SK-N-SH treated with all-trans-retinoic acid at 6 μM for 48 hours (cell line): ENCODE results near the gene CTXN1.

ENCODE experiments used
- ATAC-seq: fragments of 200-7000 bp; cut with Tn5 transposase; 3 replicates; pipeline ENCODE4 v1.9.1; 2020; ENCODE audit warnings: mild to moderate bottlenecking, moderate library complexity
- ARNTL ChIP-seq: fragments of 450-650 bp; formaldehyde crosslinking; IDR thresholded peaks from 2 replicates; pipeline ENCODE4 v1.5.0; 2020; ENCODE audit warnings: low read depth, mild to moderate bottlenecking, moderate library complexity, borderline replicate concordance
- BACH2 ChIP-seq: fragments of 250-450 bp; sonication (Bioruptor Pico); IDR thresholded peaks from 2 replicates; pipeline ENCODE4 v1.9.0; 2021; ENCODE audit warnings: mild to moderate bottlenecking, borderline replicate concordance
- CSDC2 ChIP-seq: fragments of 250-450 bp; sonication (Bioruptor Pico); IDR thresholded peaks from 2 replicates; pipeline ENCODE4 v1.5.0; 2020; ENCODE audit warnings: mild to moderate bottlenecking, moderate library complexity
- ESRRG ChIP-seq: fragments of 250-450 bp; sonication (Bioruptor Pico); IDR thresholded peaks from 2 replicates; pipeline ENCODE4 v1.6.1; 2021; ENCODE audit warnings: mild to moderate bottlenecking
- GLIS3 ChIP-seq: fragments of 250-450 bp; sonication (Bioruptor Pico); IDR thresholded peaks from 2 replicates; pipeline ENCODE4 v1.5.0; 2020; ENCODE audit warnings: mild to moderate bottlenecking, moderate library complexity
- ISL1 ChIP-seq: fragments of 250-450 bp; sonication (Bioruptor Pico); IDR thresholded peaks from 2 replicates; pipeline ENCODE4 v2.1.2; 2022; ENCODE audit warnings: mild to moderate bottlenecking, moderate library complexity
- OSR1 ChIP-seq: fragments of 250-450 bp; sonication (Bioruptor Pico); IDR thresholded peaks from 2 replicates; pipeline ENCODE4 v1.8.0; 2022; ENCODE audit warnings: moderate library complexity, mild to moderate bottlenecking, inconsistent platforms
- RARB ChIP-seq: fragments of 250-450 bp; sonication (Bioruptor Pico); IDR thresholded peaks from 2 replicates; pipeline ENCODE4 v1.8.0; 2021; ENCODE audit warnings: mild to moderate bottlenecking, moderate library complexity
- SNAI2 ChIP-seq: fragments of 250-450 bp; sonication (Bioruptor Pico); IDR thresholded peaks from 2 replicates; pipeline ENCODE4 v1.5.0; 2020; ENCODE audit warnings: mild to moderate bottlenecking, moderate library complexity
- TCF4 ChIP-seq: fragments of 250-450 bp; sonication (Bioruptor Pico); IDR thresholded peaks from 2 replicates; pipeline ENCODE4 v1.8.0; 2021; ENCODE audit warnings: mild to moderate bottlenecking, moderate library complexity, borderline replicate concordance
- TOX ChIP-seq: fragments of 250-450 bp; sonication (Bioruptor Pico); IDR thresholded peaks from 2 replicates; pipeline ENCODE4 v1.8.0; 2021; ENCODE audit warnings: mild to moderate bottlenecking, moderate library complexity, borderline replicate concordance
- ZC3H10 ChIP-seq: fragments of 250-450 bp; sonication (Bioruptor Pico); IDR thresholded peaks from 2 replicates; pipeline ENCODE4 v1.5.1; 2021; ENCODE audit warnings: mild to moderate bottlenecking, moderate library complexity
- ZFP3 ChIP-seq: fragments of 250-450 bp; sonication (Bioruptor Pico); IDR thresholded peaks from 2 replicates; pipeline ENCODE4 v1.5.0; 2020; ENCODE audit warnings: mild to moderate bottlenecking, moderate library complexity
- ZNF565 ChIP-seq: fragments of 450-650 bp; formaldehyde crosslinking; conservative IDR thresholded peaks from 2 replicates; pipeline ENCODE4 v1.5.0; 2020; ENCODE audit warnings: low read depth, mild to moderate bottlenecking, moderate library complexity
- ZNF8 ChIP-seq: fragments of 450-650 bp; formaldehyde crosslinking; IDR thresholded peaks from 2 replicates; pipeline ENCODE4 v1.5.0; 2020; ENCODE audit warnings: mild to moderate bottlenecking, moderate library complexity
- TF ChIP-seq, protein P1 (sequence below): fragments of 250-450 bp; sonication (Bioruptor Pico); IDR thresholded peaks from 2 replicates; pipeline ENCODE4 v1.5.1; 2021; ENCODE audit warnings: mild to moderate bottlenecking, moderate library complexity
- TF ChIP-seq, protein P2 (sequence below): fragments of 250-450 bp; sonication (Bioruptor Pico); IDR thresholded peaks from 2 replicates; pipeline ENCODE4 v1.8.0; 2021; ENCODE audit warnings: low read depth, mild to moderate bottlenecking, moderate library complexity, borderline replicate concordance
- TF ChIP-seq, protein P3 (sequence below): fragments of 250-450 bp; sonication (Bioruptor Pico); IDR thresholded peaks from 2 replicates; pipeline ENCODE4 v1.8.0; 2020; ENCODE audit warnings: mild to moderate bottlenecking, moderate library complexity, borderline replicate concordance
- TF ChIP-seq, protein P4 (sequence below): fragments of 250-450 bp; sonication (Bioruptor Pico); IDR thresholded peaks from 2 replicates; pipeline ENCODE4 v1.5.0; 2020; ENCODE audit warnings: mild to moderate bottlenecking, moderate library complexity

Gene CTXN1

DNA sequence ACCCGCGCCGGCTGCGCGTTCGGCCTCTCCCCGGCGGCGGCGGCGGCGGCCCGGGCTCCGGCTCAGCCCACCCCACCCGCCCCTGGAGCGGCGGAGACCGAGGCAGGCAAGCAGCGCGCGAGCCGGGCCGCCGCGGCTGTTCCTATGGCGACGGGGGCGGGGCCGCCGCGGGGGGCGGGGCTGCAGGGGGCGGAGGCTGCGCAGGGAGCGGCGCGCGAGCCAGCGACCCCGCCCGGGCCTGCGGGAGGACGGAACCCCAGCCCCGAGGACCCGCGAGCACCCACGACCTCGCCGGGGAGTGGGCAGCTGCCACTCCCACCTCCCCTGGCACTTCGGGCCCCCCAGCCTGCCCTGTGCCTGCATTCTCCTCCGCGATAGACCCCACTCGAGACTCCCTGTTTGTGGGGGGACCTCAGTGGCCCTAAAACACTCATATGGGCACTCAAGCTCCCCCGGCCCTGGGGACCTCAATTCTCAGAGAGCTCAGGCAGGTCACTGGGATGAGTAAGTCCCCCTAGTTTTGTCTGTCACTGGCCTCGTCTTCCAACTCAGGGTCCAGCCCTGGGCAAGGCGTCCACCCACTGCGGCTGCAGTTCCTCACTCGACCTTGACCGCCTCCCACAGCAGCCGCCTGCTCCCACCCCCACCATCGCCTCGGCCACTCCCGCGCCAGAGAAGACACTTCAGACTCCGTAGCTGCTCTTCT is at the start of gene CTXN1:
Gene CTXN1, minus strand, starts transcription at position 115 of the 706 bp plus-strand sequence. CDS start 597 bp downstream, outside the sequence.
- peak; percentile 44 for ATAC-seq
- no peak for TF ChIP-seq OSR1 (CRISPR knock-in tag)
- TF ChIP-seq RARB (CRISPR knock-in tag) = no peak
- no peak for TF ChIP-seq ZNF565 (CRISPR knock-in tag)
- TF ChIP-seq, protein P1, sequence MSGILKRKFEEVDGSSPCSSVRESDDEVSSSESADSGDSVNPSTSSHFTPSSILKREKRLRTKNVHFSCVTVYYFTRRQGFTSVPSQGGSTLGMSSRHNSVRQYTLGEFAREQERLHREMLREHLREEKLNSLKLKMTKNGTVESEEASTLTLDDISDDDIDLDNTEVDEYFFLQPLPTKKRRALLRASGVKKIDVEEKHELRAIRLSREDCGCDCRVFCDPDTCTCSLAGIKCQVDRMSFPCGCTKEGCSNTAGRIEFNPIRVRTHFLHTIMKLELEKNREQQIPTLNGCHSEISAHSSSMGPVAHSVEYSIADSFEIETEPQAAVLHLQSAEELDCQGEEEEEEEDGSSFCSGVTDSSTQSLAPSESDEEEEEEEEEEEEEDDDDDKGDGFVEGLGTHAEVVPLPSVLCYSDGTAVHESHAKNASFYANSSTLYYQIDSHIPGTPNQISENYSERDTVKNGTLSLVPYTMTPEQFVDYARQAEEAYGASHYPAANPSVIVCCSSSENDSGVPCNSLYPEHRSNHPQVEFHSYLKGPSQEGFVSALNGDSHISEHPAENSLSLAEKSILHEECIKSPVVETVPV (CRISPR knock-in tag) = no peak
- no peak for TF ChIP-seq CSDC2 (CRISPR knock-in tag)
- TF ChIP-seq ZNF8 (CRISPR knock-in tag) = no peak
- TF ChIP-seq TCF4 (CRISPR knock-in tag) = no peak
- TF ChIP-seq, all 23 proteins: peak for 0

DNA sequence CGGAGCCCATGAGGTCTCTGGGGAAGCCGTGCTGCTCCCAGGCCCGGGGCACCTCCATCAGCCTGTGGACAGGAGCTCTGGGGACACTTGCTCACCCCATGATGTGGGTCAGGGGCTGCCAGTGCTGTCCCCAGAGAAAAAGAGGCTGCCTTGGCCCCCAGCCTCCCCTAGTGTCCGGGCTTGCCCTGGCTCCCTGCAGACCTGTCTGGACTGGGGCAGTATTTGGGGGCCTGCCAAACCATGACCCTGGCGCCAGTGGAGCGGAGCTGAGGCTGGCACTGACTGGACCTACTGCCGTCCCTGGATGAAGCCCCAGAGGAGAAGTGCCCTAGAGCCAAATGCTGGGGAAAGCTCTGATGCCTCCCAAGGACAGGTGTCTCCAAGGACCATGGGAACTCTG is 49.1 kb upstream of the CTXN1 start:
- no peak for ATAC-seq
- no peak for TF ChIP-seq ZNF565 (CRISPR knock-in tag)
- no peak for TF ChIP-seq ZC3H10
- TF ChIP-seq, protein P2, sequence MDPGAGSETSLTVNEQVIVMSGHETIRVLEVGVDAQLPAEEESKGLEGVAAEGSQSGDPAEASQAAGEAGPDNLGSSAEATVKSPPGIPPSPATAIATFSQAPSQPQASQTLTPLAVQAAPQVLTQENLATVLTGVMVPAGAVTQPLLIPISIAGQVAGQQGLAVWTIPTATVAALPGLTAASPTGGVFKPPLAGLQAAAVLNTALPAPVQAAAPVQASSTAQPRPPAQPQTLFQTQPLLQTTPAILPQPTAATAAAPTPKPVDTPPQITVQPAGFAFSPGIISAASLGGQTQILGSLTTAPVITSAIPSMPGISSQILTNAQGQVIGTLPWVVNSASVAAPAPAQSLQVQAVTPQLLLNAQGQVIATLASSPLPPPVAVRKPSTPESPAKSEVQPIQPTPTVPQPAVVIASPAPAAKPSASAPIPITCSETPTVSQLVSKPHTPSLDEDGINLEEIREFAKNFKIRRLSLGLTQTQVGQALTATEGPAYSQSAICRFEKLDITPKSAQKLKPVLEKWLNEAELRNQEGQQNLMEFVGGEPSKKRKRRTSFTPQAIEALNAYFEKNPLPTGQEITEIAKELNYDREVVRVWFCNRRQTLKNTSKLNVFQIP (CRISPR knock-in tag) = no peak
- no peak for TF ChIP-seq ISL1 (CRISPR knock-in tag)
- TF ChIP-seq OSR1 (CRISPR knock-in tag) = no peak
- no peak for TF ChIP-seq TOX (CRISPR knock-in tag)
- TF ChIP-seq, protein P3, sequence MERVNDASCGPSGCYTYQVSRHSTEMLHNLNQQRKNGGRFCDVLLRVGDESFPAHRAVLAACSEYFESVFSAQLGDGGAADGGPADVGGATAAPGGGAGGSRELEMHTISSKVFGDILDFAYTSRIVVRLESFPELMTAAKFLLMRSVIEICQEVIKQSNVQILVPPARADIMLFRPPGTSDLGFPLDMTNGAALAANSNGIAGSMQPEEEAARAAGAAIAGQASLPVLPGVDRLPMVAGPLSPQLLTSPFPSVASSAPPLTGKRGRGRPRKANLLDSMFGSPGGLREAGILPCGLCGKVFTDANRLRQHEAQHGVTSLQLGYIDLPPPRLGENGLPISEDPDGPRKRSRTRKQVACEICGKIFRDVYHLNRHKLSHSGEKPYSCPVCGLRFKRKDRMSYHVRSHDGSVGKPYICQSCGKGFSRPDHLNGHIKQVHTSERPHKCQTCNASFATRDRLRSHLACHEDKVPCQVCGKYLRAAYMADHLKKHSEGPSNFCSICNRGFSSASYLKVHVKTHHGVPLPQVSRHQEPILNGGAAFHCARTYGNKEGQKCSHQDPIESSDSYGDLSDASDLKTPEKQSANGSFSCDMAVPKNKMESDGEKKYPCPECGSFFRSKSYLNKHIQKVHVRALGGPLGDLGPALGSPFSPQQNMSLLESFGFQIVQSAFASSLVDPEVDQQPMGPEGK (CRISPR knock-in tag) = no peak
- no peak for TF ChIP-seq CSDC2 (CRISPR knock-in tag)
- no peak for TF ChIP-seq ZFP3 (CRISPR knock-in tag)
- TF ChIP-seq, protein P1 (CRISPR knock-in tag) = no peak
- TF ChIP-seq ZNF8 (CRISPR knock-in tag) = no peak
- TF ChIP-seq GLIS3 (CRISPR knock-in tag) = no peak
- TF ChIP-seq BACH2 = no peak
- TF ChIP-seq, protein P4, sequence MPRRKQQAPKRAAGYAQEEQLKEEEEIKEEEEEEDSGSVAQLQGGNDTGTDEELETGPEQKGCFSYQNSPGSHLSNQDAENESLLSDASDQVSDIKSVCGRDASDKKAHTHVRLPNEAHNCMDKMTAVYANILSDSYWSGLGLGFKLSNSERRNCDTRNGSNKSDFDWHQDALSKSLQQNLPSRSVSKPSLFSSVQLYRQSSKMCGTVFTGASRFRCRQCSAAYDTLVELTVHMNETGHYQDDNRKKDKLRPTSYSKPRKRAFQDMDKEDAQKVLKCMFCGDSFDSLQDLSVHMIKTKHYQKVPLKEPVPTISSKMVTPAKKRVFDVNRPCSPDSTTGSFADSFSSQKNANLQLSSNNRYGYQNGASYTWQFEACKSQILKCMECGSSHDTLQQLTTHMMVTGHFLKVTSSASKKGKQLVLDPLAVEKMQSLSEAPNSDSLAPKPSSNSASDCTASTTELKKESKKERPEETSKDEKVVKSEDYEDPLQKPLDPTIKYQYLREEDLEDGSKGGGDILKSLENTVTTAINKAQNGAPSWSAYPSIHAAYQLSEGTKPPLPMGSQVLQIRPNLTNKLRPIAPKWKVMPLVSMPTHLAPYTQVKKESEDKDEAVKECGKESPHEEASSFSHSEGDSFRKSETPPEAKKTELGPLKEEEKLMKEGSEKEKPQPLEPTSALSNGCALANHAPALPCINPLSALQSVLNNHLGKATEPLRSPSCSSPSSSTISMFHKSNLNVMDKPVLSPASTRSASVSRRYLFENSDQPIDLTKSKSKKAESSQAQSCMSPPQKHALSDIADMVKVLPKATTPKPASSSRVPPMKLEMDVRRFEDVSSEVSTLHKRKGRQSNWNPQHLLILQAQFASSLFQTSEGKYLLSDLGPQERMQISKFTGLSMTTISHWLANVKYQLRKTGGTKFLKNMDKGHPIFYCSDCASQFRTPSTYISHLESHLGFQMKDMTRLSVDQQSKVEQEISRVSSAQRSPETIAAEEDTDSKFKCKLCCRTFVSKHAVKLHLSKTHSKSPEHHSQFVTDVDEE = no peak

DNA sequence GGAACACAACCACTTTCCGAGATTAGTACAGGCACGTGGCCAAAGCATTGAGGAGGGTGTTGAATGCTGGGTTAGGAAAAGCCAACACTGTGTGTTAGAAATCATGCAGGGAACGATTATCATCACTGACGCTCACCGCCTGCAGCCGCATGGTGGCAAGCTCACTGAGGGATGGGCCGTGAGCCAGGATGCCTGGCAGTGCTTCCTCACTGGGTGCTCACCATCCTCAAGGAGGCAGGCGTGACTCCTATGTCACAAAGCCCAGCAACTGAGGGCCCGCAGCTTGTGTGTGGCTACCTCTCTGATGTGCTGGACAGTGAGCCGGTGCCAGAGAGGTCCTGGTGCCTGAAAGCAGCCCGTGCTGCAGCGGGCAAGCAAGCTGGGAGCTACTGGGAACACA is 47.9 kb upstream of the CTXN1 start:
- ATAC-seq = no peak
- TF ChIP-seq, protein P3 (CRISPR knock-in tag) = no peak
- TF ChIP-seq, protein P1 (CRISPR knock-in tag) = no peak
- no peak for TF ChIP-seq OSR1 (CRISPR knock-in tag)
- TF ChIP-seq BACH2 = no peak
- no peak for TF ChIP-seq ZC3H10
- no peak for TF ChIP-seq SNAI2 (CRISPR knock-in tag)
- TF ChIP-seq ARNTL (CRISPR knock-in tag) = no peak
- no peak for TF ChIP-seq ESRRG (CRISPR knock-in tag)
- no peak for TF ChIP-seq CSDC2 (CRISPR knock-in tag)
- TF ChIP-seq ISL1 (CRISPR knock-in tag) = no peak
- TF ChIP-seq ZFP3 (CRISPR knock-in tag) = no peak
- no peak for TF ChIP-seq TOX (CRISPR knock-in tag)
- TF ChIP-seq, protein P2 (CRISPR knock-in tag) = no peak
